Neural cell (in vitro differentiated cells): ENCODE data around the gene ZNF335. TPM values are rescaled to one million over a fixed set of nuclear protein-coding genes. Genes with fewer than 3 reads are reported as not detected.

Source experiments
- H2AFZ ChIP-seq: fragments of 200-600, 300-800 bp; sonication (generic), shearing (Covaris generic); 2 replicates; pipeline ENCODE4 v1.6.0; 2014; ENCODE audit warnings: low read depth, mild to moderate bottlenecking, antibody characterized with exemption, low read length, moderate library complexity
- H3F3A ChIP-seq: fragments of 200-600 bp; shearing (Covaris generic); 2 replicates; pipeline ENCODE4 v1.6.1; 2016; ENCODE audit warnings: mild to moderate bottlenecking, moderate library complexity, mixed read lengths, antibody characterized with exemption, low read length; ENCODE audit not compliant: insufficient read depth, poor library complexity, severe bottlenecking
- H3K27ac ChIP-seq: fragments of 200-600, 300-800 bp; sonication (generic), shearing (Covaris generic); 2 replicates; pipeline ENCODE4 v1.5.1; 2014; ENCODE audit warnings: mild to moderate bottlenecking, low read length, moderate library complexity
- H3K27me3 ChIP-seq: fragments of 300-800, 200-600 bp; sonication (generic), shearing (Covaris generic); 2 replicates; pipeline ENCODE4 v1.6.0; 2014; ENCODE audit warnings: mild to moderate bottlenecking, low read depth, low read length, moderate library complexity; ENCODE audit not compliant: insufficient read depth
- H3K36me3 ChIP-seq: fragments of 300-800, 200-600 bp; sonication (generic), shearing (Covaris generic); 2 replicates; pipeline ENCODE4 v1.5.1; 2014; ENCODE audit warnings: mild to moderate bottlenecking, antibody characterized with exemption, low read length, moderate library complexity; ENCODE audit not compliant: insufficient read depth
- H3K4me2 ChIP-seq: fragments of 300-800, 200-600 bp; sonication (generic), shearing (Covaris generic); 2 replicates; pipeline ENCODE4 v1.6.0; 2014; ENCODE audit warnings: mild to moderate bottlenecking, low read length
- H3K4me3 ChIP-seq: fragments of 300-800, 200-600 bp; sonication (generic), shearing (Covaris generic); 2 replicates; pipeline ENCODE4 v1.5.1; 2014; ENCODE audit warnings: mild to moderate bottlenecking, low read length, moderate library complexity
- H3K79me2 ChIP-seq: fragments of 200-600 bp; shearing (Covaris generic); replicated peaks from 2 replicates; pipeline ENCODE4 v1.6.0; 2014; ENCODE audit warnings: mild to moderate bottlenecking, low read length, moderate library complexity; ENCODE audit not compliant: insufficient read depth
- H3K9ac ChIP-seq: fragments of 300-800, 200-600 bp; sonication (generic), shearing (Covaris generic); 2 replicates; pipeline ENCODE4 v1.6.1; 2016; ENCODE audit warnings: mild to moderate bottlenecking, low read length, mixed read lengths
- H3K9me2 ChIP-seq: fragments of 200-600 bp; shearing (Covaris generic); 2 replicates; pipeline ENCODE4 v1.6.1; 2016; ENCODE audit warnings: mild to moderate bottlenecking, low read length, mixed read lengths; ENCODE audit not compliant: insufficient read depth
- H3K9me3 ChIP-seq: fragments of 200-600, 300-800 bp; sonication (generic), shearing (Covaris generic); 2 replicates; pipeline ENCODE4 v1.6.1; 2016; ENCODE audit warnings: mild to moderate bottlenecking, mixed run types, low read length, moderate library complexity, mixed read lengths
- H4K20me1 ChIP-seq: fragments of 200-600 bp; shearing (Covaris generic); 2 replicates; pipeline ENCODE4 v1.6.1; 2016; ENCODE audit warnings: mild to moderate bottlenecking, mixed run types; ENCODE audit not compliant: insufficient read depth
- EP300 ChIP-seq: fragments of 450-650 bp; conservative IDR thresholded peaks from 2 replicates; pipeline ENCODE4 v1.6.1; 2014; ENCODE audit warnings: antibody characterized with exemption, mild to moderate bottlenecking, moderate library complexity; ENCODE audit not compliant: poor library complexity, severe bottlenecking
- EZH2 ChIP-seq: fragments of 200-600, 300-800 bp; shearing (Covaris generic), sonication (generic); IDR thresholded peaks from 2 replicates; pipeline ENCODE4 v1.6.1; 2014; ENCODE audit warnings: antibody characterized with exemption, low read length, borderline replicate concordance, mild to moderate bottlenecking; ENCODE audit not compliant: insufficient read depth, poor library complexity, severe bottlenecking
- MXI1 ChIP-seq: fragments of 450-650 bp; conservative IDR thresholded peaks from 2 replicates; pipeline ENCODE4 v1.6.1; 2014; ENCODE audit warnings: antibody characterized with exemption, mild to moderate bottlenecking; ENCODE audit not compliant: poor library complexity, severe bottlenecking
- POLR2AphosphoS5 ChIP-seq: IDR thresholded peaks from 2 replicates; pipeline ENCODE4 v1.6.1; 2012
- RAD21 ChIP-seq: fragments of 450-650 bp; conservative IDR thresholded peaks from 2 replicates; pipeline ENCODE4 v1.6.1; 2014; ENCODE audit warnings: antibody characterized with exemption, mild to moderate bottlenecking, moderate library complexity
- SMC3 ChIP-seq: fragments of 450-650 bp; conservative IDR thresholded peaks from 2 replicates; pipeline ENCODE4 v1.6.1; 2014; ENCODE audit warnings: antibody characterized with exemption, mild to moderate bottlenecking, moderate library complexity; ENCODE audit not compliant: poor library complexity
- TAF1 ChIP-seq: IDR thresholded peaks from 2 replicates; pipeline ENCODE4 v1.6.1; 2012; ENCODE audit warnings: low read depth
- polyA plus RNA-seq: library from polyadenylated mRNA; depleted of rRNA; stranded (reverse); fragments of >200 nt; gene quantifications from 2 replicates; pipeline ENCODE4 v1.2.3, GENCODE V29; 2014
- TF ChIP-seq, protein P1 (sequence below): IDR thresholded peaks from 2 replicates; pipeline ENCODE4 v1.6.1; 2012; ENCODE audit warnings: borderline replicate concordance
- TF ChIP-seq, protein P2 (sequence below): fragments of 450-650 bp; IDR thresholded peaks from 2 replicates; pipeline ENCODE4 v1.5.1; 2014; ENCODE audit warnings: antibody characterized with exemption, mild to moderate bottlenecking, moderate library complexity; ENCODE audit not compliant: poor library complexity, severe bottlenecking

Gene ZNF335
- polyA plus RNA-seq, 1 donor from 2014 or later = 12.8 TPM

DNA sequence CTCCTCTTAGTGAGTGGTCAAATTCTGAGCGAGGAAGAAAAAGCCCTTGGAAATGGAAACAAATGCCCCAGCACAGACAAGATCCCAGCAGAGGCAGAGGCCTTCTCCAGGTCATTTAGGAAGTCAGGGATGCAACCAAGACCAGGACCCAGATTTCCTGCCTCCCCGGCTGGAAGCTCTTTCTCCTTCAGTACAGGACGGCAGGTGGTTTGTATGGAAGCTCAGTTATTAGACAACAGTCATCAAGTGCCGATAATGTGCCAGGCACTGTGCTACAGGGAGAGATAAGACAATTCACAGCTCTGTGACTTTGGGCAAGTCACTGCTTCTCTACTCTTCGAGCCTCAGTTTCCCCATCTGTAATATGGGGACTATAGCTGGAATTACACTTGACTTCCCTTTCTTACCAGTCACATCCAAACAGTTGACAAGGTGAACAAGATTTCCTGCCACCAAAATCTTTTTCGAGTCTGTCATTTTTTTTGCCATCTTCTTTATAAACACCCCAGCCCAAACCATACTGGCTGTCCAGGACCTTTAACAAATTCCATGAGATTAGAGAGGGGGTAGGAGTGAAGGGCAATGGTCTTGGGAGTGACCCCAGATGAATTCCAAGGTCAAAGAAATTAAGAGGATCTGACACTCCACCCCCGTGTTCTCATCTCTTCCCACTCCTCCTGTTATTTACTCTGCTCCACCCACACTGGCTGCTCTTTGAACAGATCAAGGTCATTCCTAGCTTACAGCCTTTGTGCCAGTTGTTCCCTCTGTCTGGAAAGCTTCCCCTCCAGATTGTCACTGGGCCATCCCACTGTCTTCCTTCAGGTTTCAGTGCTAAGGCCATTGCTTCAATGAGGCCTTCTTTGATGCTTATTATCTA, 42.8 kb upstream of the ZNF335 start:
- Histone ChIP-seq H3K9me2 (no peaks in the 10 kb centered on the region), H3K36me3 (no peaks in the 10 kb centered on the region), H2AFZ (no peak overlapping the region), H3K79me2 (no peaks in the 10 kb centered on the region), H3K9me3 (no peaks in the 10 kb centered on the region), H3K4me2 (no peak overlapping the region), H3K9ac (no peak overlapping the region), H3F3A (no peaks in the 10 kb centered on the region), H3K27ac (no peak overlapping the region), H4K20me1 (no peaks in the 10 kb centered on the region), H3K4me3 (no peak overlapping the region), H3K27me3 (peaks cover 15% of the 10 kb centered on the region)
- TF ChIP-seq, protein P1, sequence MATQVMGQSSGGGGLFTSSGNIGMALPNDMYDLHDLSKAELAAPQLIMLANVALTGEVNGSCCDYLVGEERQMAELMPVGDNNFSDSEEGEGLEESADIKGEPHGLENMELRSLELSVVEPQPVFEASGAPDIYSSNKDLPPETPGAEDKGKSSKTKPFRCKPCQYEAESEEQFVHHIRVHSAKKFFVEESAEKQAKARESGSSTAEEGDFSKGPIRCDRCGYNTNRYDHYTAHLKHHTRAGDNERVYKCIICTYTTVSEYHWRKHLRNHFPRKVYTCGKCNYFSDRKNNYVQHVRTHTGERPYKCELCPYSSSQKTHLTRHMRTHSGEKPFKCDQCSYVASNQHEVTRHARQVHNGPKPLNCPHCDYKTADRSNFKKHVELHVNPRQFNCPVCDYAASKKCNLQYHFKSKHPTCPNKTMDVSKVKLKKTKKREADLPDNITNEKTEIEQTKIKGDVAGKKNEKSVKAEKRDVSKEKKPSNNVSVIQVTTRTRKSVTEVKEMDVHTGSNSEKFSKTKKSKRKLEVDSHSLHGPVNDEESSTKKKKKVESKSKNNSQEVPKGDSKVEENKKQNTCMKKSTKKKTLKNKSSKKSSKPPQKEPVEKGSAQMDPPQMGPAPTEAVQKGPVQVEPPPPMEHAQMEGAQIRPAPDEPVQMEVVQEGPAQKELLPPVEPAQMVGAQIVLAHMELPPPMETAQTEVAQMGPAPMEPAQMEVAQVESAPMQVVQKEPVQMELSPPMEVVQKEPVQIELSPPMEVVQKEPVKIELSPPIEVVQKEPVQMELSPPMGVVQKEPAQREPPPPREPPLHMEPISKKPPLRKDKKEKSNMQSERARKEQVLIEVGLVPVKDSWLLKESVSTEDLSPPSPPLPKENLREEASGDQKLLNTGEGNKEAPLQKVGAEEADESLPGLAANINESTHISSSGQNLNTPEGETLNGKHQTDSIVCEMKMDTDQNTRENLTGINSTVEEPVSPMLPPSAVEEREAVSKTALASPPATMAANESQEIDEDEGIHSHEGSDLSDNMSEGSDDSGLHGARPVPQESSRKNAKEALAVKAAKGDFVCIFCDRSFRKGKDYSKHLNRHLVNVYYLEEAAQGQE = no peak
- TF ChIP-seq SMC3 = peak; percentile 7
- no peak for TF ChIP-seq RAD21

DNA sequence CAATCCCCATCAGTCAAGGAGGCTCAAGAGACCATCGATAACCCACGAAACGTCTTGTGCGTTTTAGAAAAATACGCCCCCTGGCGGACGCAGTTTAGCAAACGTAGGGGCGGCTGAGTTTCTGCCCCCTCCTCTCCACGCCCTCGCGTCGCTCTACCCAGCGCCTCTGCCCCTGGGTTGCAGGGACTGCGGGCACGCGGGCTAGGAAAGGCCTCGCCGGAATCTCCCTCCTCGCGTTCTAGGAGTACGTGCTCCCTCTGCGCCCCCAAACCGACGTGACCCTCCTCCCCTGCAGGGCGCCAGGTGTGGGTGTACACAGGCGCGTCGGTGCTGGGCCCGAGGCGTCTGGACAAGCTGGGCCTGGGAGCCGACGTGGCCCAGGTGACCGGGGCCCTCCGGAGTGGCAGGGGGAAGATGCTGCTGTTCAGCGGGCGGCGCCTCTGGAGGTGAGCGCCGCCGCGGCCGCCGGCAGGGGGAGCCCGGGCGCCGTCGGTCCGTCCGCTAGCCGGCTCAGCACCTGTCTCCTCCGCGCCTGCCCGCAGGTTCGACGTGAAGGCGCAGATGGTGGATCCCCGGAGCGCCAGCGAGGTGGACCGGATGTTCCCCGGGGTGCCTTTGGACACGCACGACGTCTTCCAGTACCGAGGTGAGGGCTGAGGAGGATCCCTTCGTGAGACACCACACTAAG, 42.0 kb upstream of the ZNF335 start:
- Histone ChIP-seq H4K20me1 (no peaks in the 10 kb centered on the region), H2AFZ (no peak overlapping the region), H3F3A (no peaks in the 10 kb centered on the region), H3K79me2 (no peaks in the 10 kb centered on the region), H3K9ac (no peak overlapping the region), H3K27ac (no peak overlapping the region), H3K36me3 (no peaks in the 10 kb centered on the region), H3K27me3 (peaks cover 15% of the 10 kb centered on the region), H3K4me2 (no peak overlapping the region), H3K4me3 (peak overlapping the region; percentile 21), H3K9me3 (no peaks in the 10 kb centered on the region), H3K9me2 (no peaks in the 10 kb centered on the region)
- TF ChIP-seq EP300 (no peak), POLR2AphosphoS5 (no peak), TAF1 (no peak), MXI1 (peak; percentile 37), SMC3 (peak; percentile 81), RAD21 (peak; percentile 81), EZH2 (no peak)
- TF ChIP-seq, protein P1 = no peak
- TF ChIP-seq, protein P2, sequence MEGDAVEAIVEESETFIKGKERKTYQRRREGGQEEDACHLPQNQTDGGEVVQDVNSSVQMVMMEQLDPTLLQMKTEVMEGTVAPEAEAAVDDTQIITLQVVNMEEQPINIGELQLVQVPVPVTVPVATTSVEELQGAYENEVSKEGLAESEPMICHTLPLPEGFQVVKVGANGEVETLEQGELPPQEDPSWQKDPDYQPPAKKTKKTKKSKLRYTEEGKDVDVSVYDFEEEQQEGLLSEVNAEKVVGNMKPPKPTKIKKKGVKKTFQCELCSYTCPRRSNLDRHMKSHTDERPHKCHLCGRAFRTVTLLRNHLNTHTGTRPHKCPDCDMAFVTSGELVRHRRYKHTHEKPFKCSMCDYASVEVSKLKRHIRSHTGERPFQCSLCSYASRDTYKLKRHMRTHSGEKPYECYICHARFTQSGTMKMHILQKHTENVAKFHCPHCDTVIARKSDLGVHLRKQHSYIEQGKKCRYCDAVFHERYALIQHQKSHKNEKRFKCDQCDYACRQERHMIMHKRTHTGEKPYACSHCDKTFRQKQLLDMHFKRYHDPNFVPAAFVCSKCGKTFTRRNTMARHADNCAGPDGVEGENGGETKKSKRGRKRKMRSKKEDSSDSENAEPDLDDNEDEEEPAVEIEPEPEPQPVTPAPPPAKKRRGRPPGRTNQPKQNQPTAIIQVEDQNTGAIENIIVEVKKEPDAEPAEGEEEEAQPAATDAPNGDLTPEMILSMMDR = peak; percentile 86
